Mesendoderm (in vitro differentiated cells): ENCODE data around the gene TMEM272.

Experiments used
- DNase-seq: peaks from one replicate; pipeline ENCODE4 v3.0.0; 2013
- H2AK5ac ChIP-seq: 2 replicates; pipeline ENCODE4 v1.6.1; 2013; ENCODE audit warnings: low read length, inconsistent platforms
- H2BK120ac ChIP-seq: 2 replicates; pipeline ENCODE4 v1.6.1; 2013; ENCODE audit warnings: low read depth, mild to moderate bottlenecking, low read length, moderate library complexity, mixed read lengths
- H2BK15ac ChIP-seq: replicated peaks from 2 replicates; pipeline ENCODE4 v1.6.1; 2013; ENCODE audit warnings: low read depth, mild to moderate bottlenecking, moderate library complexity
- H2BK5ac ChIP-seq: 2 replicates; pipeline ENCODE4 v1.6.1; 2013; ENCODE audit warnings: low read length, inconsistent platforms
- H3K18ac ChIP-seq: 2 replicates; pipeline ENCODE4 v1.6.1; 2013; ENCODE audit warnings: mild to moderate bottlenecking, low read length, mixed read lengths
- H3K23ac ChIP-seq: one replicate; pipeline ENCODE4 v1.6.1; 2013; ENCODE audit warnings: low read length
- H3K27ac ChIP-seq: 2 replicates; pipeline ENCODE4 v1.5.1; 2013; ENCODE audit warnings: low read depth, mild to moderate bottlenecking, inconsistent platforms, low read length, moderate library complexity
- H3K27me3 ChIP-seq: 2 replicates; pipeline ENCODE4 v1.6.1; 2013; ENCODE audit warnings: low read length, control low read depth, mild to moderate bottlenecking, inconsistent platforms; ENCODE audit not compliant: insufficient read depth, poor library complexity
- H3K36me3 ChIP-seq: 2 replicates; pipeline ENCODE4 v1.6.1; 2013; ENCODE audit warnings: low read length, inconsistent platforms; ENCODE audit not compliant: control insufficient read depth, insufficient read depth
- H3K4ac ChIP-seq: one replicate; pipeline ENCODE4 v1.6.1; 2013; ENCODE audit warnings: low read depth, mild to moderate bottlenecking, low read length, moderate library complexity
- H3K4me1 ChIP-seq: 2 replicates; pipeline ENCODE4 v1.6.1; 2013; ENCODE audit warnings: low read depth, low read length, inconsistent platforms; ENCODE audit not compliant: control insufficient read depth
- H3K4me2 ChIP-seq: 2 replicates; pipeline ENCODE4 v1.6.1; 2013; ENCODE audit warnings: low read length
- H3K4me3 ChIP-seq: 2 replicates; pipeline ENCODE4 v1.5.1; 2013; ENCODE audit warnings: mild to moderate bottlenecking, low read length
- H3K56ac ChIP-seq: one replicate; pipeline ENCODE4 v1.6.1; 2013; ENCODE audit warnings: low read length
- H3K79me1 ChIP-seq: 2 replicates; pipeline ENCODE4 v1.6.1; 2013; ENCODE audit warnings: low read length, inconsistent platforms
- H3K79me2 ChIP-seq: 2 replicates; pipeline ENCODE4 v1.6.1; 2013; ENCODE audit warnings: mild to moderate bottlenecking, low read length; ENCODE audit not compliant: control insufficient read depth, insufficient read depth
- H3K9ac ChIP-seq: 2 replicates; pipeline ENCODE4 v1.6.1; 2013; ENCODE audit warnings: low read length, inconsistent platforms
- H4K5ac ChIP-seq: one replicate; pipeline ENCODE4 v1.6.1; 2013; ENCODE audit warnings: low read length
- H4K8ac ChIP-seq: one replicate; pipeline ENCODE4 v1.6.1; 2013; ENCODE audit warnings: low read depth, mild to moderate bottlenecking, control low read depth, low read length, moderate library complexity
- WGBS: extraction: QIAGEN DNeasy Blood & Tissue Kit; methylation state at CpG from one replicate; pipeline ENCODE4 v1.1.7; 2013; ENCODE audit warnings: low lambda C conversion rate, missing lambda C conversion rate; ENCODE audit not compliant: insufficient coverage; ENCODE audit errors: extremely low coverage; 5-methylcytosine and 5-hydroxymethylcytosine counted together

TMEM272 gene

DNA sequence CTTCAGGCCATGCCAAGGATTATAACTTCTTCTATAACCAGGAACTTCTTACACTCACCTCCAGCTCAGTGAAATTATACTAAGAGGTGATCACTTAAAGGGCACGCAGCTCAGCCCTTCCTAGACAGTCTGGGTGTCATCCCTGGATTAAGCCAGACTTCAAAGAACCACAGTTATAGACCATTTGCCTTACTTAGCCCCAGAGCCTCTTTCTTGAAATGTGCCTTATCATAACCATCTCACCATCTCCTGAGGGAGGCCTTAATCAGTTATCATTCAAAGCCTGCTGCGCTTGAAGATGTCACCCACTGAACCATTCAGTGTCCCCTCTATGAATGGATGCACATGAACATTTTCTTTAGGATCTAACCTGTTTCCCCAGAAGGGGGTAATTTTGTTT, 30.9 kb downstream of the TMEM272 start:
- Histone ChIP-seq H3K79me1 (no peaks in the 10 kb centered on the region), H3K4me1 (peaks cover 2% of the 10 kb centered on the region), H3K4ac (no peak overlapping the region), H3K4me2 (no peak overlapping the region), H3K18ac (no peak overlapping the region), H2AK5ac (no peak overlapping the region), H2BK120ac (no peak overlapping the region), H3K27ac (no peak overlapping the region), H3K36me3 (no peaks in the 10 kb centered on the region), H3K56ac (no peak overlapping the region), H3K79me2 (no peaks in the 10 kb centered on the region), H3K9ac (no peak overlapping the region), H2BK15ac (no peak overlapping the region), H4K5ac (no peak overlapping the region), H4K8ac (no peak overlapping the region), H3K23ac (no peak overlapping the region), H3K27me3 (no peaks in the 10 kb centered on the region), H2BK5ac (no peak overlapping the region), H3K4me3 (no peak overlapping the region)
- DNase-seq: no peak
- WGBS: no CpG with 5 or more reads among the region's 2 CpGs

DNA sequence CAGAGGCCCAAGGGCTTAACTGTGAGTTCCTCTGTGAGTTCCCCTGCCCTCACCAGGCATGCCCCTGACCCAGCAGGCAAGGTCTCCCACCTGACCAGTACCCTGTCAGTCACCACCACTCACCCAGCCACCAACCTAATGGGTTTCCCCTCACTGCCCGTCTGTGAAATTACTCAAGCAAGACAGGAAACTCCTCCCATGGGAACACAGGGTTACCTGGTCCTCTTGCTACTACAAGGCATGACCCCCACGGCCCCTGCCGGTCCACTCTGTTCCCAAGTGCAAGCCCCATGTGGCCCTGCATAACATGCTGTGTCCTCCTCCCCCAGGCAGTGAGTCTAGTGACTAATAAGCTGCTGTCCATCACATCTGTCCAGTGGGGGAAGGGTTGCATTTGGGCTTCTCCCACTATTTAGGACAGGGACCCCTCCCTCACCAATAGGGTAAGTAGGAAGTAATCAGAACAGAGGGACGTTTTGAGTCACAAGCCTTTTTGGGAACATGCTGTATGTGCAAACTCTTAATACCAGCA, 33.0 kb downstream of the TMEM272 start:
- H3K27ac ChIP-seq: no peak overlapping the region
- WGBS: no CpG with 5 or more reads among the region's 4 CpGs

GRCh38 chr13:51811046-51811445, 33.9 kb downstream of the TMEM272 start:
- Histone ChIP-seq H3K27me3 (no peaks in the 10 kb centered on the region), H3K79me2 (no peaks in the 10 kb centered on the region), H3K56ac (no peak overlapping the region), H2AK5ac (no peak overlapping the region), H2BK5ac (no peak overlapping the region), H3K18ac (no peak overlapping the region), H3K23ac (no peak overlapping the region), H3K79me1 (no peaks in the 10 kb centered on the region), H3K36me3 (no peaks in the 10 kb centered on the region), H4K8ac (no peak overlapping the region), H3K9ac (no peak overlapping the region), H3K4me1 (no peaks in the 10 kb centered on the region), H2BK15ac (no peak overlapping the region), H3K4me2 (no peak overlapping the region), H3K4ac (no peak overlapping the region), H2BK120ac (no peak overlapping the region), H3K4me3 (no peak overlapping the region), H4K5ac (no peak overlapping the region), H3K27ac (no peak overlapping the region)
- no peak for DNase-seq
- no CpG with 5 or more reads among the region's 12 CpGs for WGBS

More for the DNA sequence above, 33.0 kb downstream of the TMEM272 start:
- Histone ChIP-seq H3K9ac (no peak overlapping the region), H2BK5ac (no peak overlapping the region), H4K5ac (no peak overlapping the region), H3K4me1 (peaks cover 2% of the 10 kb centered on the region), H2BK120ac (no peak overlapping the region), H3K4me2 (no peak overlapping the region), H3K27me3 (no peaks in the 10 kb centered on the region), H4K8ac (no peak overlapping the region), H3K36me3 (no peaks in the 10 kb centered on the region), H3K56ac (no peak overlapping the region), H3K18ac (no peak overlapping the region), H3K4me3 (no peak overlapping the region), H2BK15ac (no peak overlapping the region), H3K23ac (no peak overlapping the region), H3K4ac (no peak overlapping the region), H3K79me2 (no peaks in the 10 kb centered on the region), H3K79me1 (no peaks in the 10 kb centered on the region), H2AK5ac (no peak overlapping the region)
- DNase-seq: no peak

DNA sequence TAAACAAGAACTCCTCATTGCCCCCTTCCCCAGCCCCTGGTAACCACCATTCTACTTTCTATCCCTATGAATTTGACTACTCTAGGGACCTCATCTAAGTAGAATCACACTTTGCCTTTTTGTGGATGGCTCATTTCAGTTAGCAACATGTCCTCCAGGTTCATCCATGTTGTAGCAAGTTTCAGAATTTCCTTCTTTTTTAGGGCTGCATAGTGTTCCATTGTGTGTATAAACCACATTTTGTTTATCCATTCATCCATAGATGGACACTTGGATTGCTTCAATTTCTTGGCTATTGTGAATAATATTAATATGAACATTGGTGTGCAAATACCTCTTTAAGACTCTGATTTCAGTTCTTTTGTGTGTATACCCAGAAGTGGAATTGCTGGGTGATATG, 36.2 kb downstream of the TMEM272 start:
- no peak overlapping the region for H2BK15ac ChIP-seq
- H3K4ac ChIP-seq: no peak overlapping the region
- H4K5ac ChIP-seq: no peak overlapping the region
- H2BK5ac ChIP-seq: no peak overlapping the region
- peaks cover 3% of the 10 kb centered on the region for H3K4me1 ChIP-seq
- no peak overlapping the region for H3K9ac ChIP-seq
- H3K36me3 ChIP-seq: no peaks in the 10 kb centered on the region
- no peak overlapping the region for H2AK5ac ChIP-seq
- no peak for DNase-seq
- H4K8ac ChIP-seq: no peak overlapping the region
- H3K27me3 ChIP-seq: no peaks in the 10 kb centered on the region
- H3K27ac ChIP-seq: no peak overlapping the region
- H3K18ac ChIP-seq: no peak overlapping the region
- H3K4me2 ChIP-seq: no peak overlapping the region
- no peak overlapping the region for H3K4me3 ChIP-seq
- no peaks in the 10 kb centered on the region for H3K79me2 ChIP-seq
- no peak overlapping the region for H3K56ac ChIP-seq
- H2BK120ac ChIP-seq: no peak overlapping the region
- no peak overlapping the region for H3K23ac ChIP-seq
- no peaks in the 10 kb centered on the region for H3K79me1 ChIP-seq

DNA sequence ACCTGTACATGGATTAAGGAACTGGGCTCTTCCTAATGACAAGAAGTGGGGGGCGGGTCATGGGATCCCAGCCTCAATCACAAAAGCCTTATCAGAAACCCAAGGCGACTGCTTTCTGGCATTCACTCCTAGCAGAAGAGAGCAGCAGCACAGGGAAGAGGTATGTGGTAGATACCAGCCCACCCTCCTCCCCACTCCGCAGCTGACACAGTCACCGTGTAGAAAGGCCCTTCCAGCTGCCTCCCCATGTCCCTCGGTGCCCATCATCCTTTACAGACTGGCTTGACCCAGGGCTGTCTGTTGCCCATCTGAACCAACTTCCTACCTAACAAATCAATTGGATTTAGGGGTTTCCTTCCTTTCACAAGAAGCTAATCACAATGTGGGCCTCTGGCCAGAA, 37.9 kb downstream of the TMEM272 start:
- WGBS: no CpG with 5 or more reads among the region's 5 CpGs
- H3K4me3 ChIP-seq: no peak overlapping the region
- peak; percentile 40 for DNase-seq
- no peak overlapping the region for H3K18ac ChIP-seq
- H3K56ac ChIP-seq: no peak overlapping the region
- H3K23ac ChIP-seq: no peak overlapping the region
- H3K4me1 ChIP-seq: peaks cover 14% of the 10 kb centered on the region
- no peak overlapping the region for H3K27ac ChIP-seq
- H4K5ac ChIP-seq: no peak overlapping the region
- H3K27me3 ChIP-seq: no peaks in the 10 kb centered on the region
- H3K4me2 ChIP-seq: no peak overlapping the region
- no peak overlapping the region for H2BK15ac ChIP-seq
- no peak overlapping the region for H4K8ac ChIP-seq
- no peak overlapping the region for H3K9ac ChIP-seq
- H2BK120ac ChIP-seq: no peak overlapping the region
- no peaks in the 10 kb centered on the region for H3K36me3 ChIP-seq
- H2BK5ac ChIP-seq: no peak overlapping the region
- H3K79me1 ChIP-seq: no peaks in the 10 kb centered on the region
- H3K79me2 ChIP-seq: no peaks in the 10 kb centered on the region
- H2AK5ac ChIP-seq: no peak overlapping the region
- no peak overlapping the region for H3K4ac ChIP-seq

GRCh38 chr13:51806566-51806965, 38.4 kb downstream of the TMEM272 start:
- Histone ChIP-seq H3K56ac (no peak overlapping the region), H3K27me3 (no peaks in the 10 kb centered on the region), H2BK15ac (no peak overlapping the region), H3K4me1 (peaks cover 14% of the 10 kb centered on the region), H2BK120ac (no peak overlapping the region), H3K4me2 (no peak overlapping the region), H4K5ac (no peak overlapping the region), H3K36me3 (no peaks in the 10 kb centered on the region), H3K9ac (no peak overlapping the region), H3K4me3 (no peak overlapping the region), H3K18ac (no peak overlapping the region), H2AK5ac (no peak overlapping the region), H4K8ac (no peak overlapping the region), H3K79me2 (no peaks in the 10 kb centered on the region), H2BK5ac (no peak overlapping the region), H3K79me1 (no peaks in the 10 kb centered on the region), H3K4ac (no peak overlapping the region), H3K27ac (no peak overlapping the region), H3K23ac (no peak overlapping the region)
- WGBS: no CpG with 5 or more reads among the region's 2 CpGs
- peak; percentile 58 for DNase-seq
